Natural killer cell (primary cell): ENCODE data around the gene SGMS2. TPM values are rescaled to one million over a fixed set of nuclear protein-coding genes. Genes with fewer than 3 reads are reported as not detected.

Source experiments
- ATAC-seq, 3 donors: fragments of 150-1000 bp in 2 of 3; fragments of 200-7000 bp in 1 of 3; cut with Tn5 transposase; 1 replicate in 1 of 3; 2 replicates in 2 of 3; pipeline ENCODE4 v1.10.0; 2021; ENCODE audit warnings: mild to moderate bottlenecking in 2 of 3, moderate library complexity in 2 of 3
- DNase-seq, 2 donors: peaks; one replicate each; pipeline versions ENCODE4 v3.0.0 to v3.0.0-alpha.2; 2013 to 2021; ENCODE audit warnings: mixed read lengths in 1 of 2
- H3K27ac ChIP-seq: one replicate; pipeline ENCODE4 v1.5.1; 2013; ENCODE audit warnings: mild to moderate bottlenecking, low read length
- H3K27me3 ChIP-seq: one replicate; pipeline ENCODE4 v1.6.1; 2013; ENCODE audit warnings: low read length; ENCODE audit not compliant: control insufficient read depth, insufficient read depth
- H3K36me3 ChIP-seq: one replicate; pipeline ENCODE4 v1.6.1; 2013; ENCODE audit warnings: low read length; ENCODE audit not compliant: control insufficient read depth, insufficient read depth
- H3K4me1 ChIP-seq: one replicate; pipeline ENCODE4 v1.6.1; 2013; ENCODE audit warnings: low read length; ENCODE audit not compliant: control insufficient read depth, insufficient read depth
- H3K4me3 ChIP-seq: one replicate; pipeline ENCODE4 v1.5.1; 2013; ENCODE audit warnings: low read length
- H3K9me3 ChIP-seq: one replicate; pipeline ENCODE4 v1.6.1; 2013; ENCODE audit warnings: low read length; ENCODE audit not compliant: control insufficient read depth, insufficient read depth
- H3K27ac Mint-ChIP-seq, 2 donors: one replicate each; pipeline ENCODE4 v1.8.0; 2022; ENCODE audit warnings: mild to moderate bottlenecking in 2 of 2, mixed read lengths in 2 of 2, moderate library complexity in 1 of 2
- H3K27me3 Mint-ChIP-seq, 2 donors: one replicate each; pipeline ENCODE4 v1.8.0; 2022; ENCODE audit warnings: low read depth in 2 of 2, mixed read lengths in 2 of 2
- H3K36me3 Mint-ChIP-seq: one replicate; pipeline ENCODE4 v1.8.0; 2022; ENCODE audit warnings: mixed read lengths
- H3K4me1 Mint-ChIP-seq, 2 donors: one replicate each; pipeline ENCODE4 v1.8.0; 2022; ENCODE audit warnings: mixed read lengths in 2 of 2
- H3K4me3 Mint-ChIP-seq: one replicate; pipeline ENCODE4 v1.8.0; 2022; ENCODE audit warnings: mild to moderate bottlenecking, moderate library complexity, mixed read lengths
- H3K9me3 Mint-ChIP-seq, 2 donors: one replicate each; pipeline ENCODE4 v1.8.0; 2022; ENCODE audit warnings: mixed read lengths in 2 of 2
- CTCF ChIP-seq: fragments of 200-600 bp; IDR thresholded peaks from one replicate; pipeline ENCODE4 v1.8.0; 2022; ENCODE audit warnings: antibody characterized with exemption
- WGBS: methylation state at CpG from one replicate; pipeline ENCODE4 v1.1.7; 2013; ENCODE audit warnings: missing lambda C conversion rate; ENCODE audit not compliant: insufficient coverage; 5-methylcytosine and 5-hydroxymethylcytosine counted together
- intact Hi-C: fragments of 100-400 bp; cut with micrococcal nuclease; formaldehyde crosslinking; loops from one replicate; pipeline ENCODE4 v1.14.2; 2022
- total RNA-seq, 4 donors: library from RNA; stranded (reverse); fragments of 120-200 nt in 1 of 4; gene quantifications; one replicate each; pipeline versions ENCODE4 v1.2.3 to v1.2.4, GENCODE V29; 2013 to 2022

SGMS2 gene
- total RNA-seq, 3 donors from 2014 or later (not counting 1 experiment from before 2014, with no cell fraction given): 0.16 to 0.98 (median 0.54) TPM

GRCh38 chr4:107804956-107805355 lies 19.8 kb upstream of the SGMS2 start:
- H3K27me3 Mint-ChIP-seq: peaks cover 18 to 24% of the 10 kb centered on the region in 2 donors
- no peak overlapping the region for H3K4me3 Mint-ChIP-seq
- TF ChIP-seq CTCF: no peak
- Histone ChIP-seq H3K9me3 (no peaks in the 10 kb centered on the region), H3K4me1 (no peaks in the 10 kb centered on the region), H3K27ac (no peak overlapping the region), H3K36me3 (no peaks in the 10 kb centered on the region), H3K27me3 (peaks cover 2% of the 10 kb centered on the region), H3K4me3 (no peak overlapping the region)
- intact Hi-C loops: no loop called here
- ATAC-seq (no peak), DNase-seq (no peak)
- no peaks in the 10 kb centered on the region for H3K9me3 Mint-ChIP-seq
- WGBS: 84% methylated on average over 3 of the region's 3 CpGs
- H3K4me1 Mint-ChIP-seq: no peaks in the 10 kb centered on the region
- H3K36me3 Mint-ChIP-seq: no peaks in the 10 kb centered on the region
- no peak overlapping the region for H3K27ac Mint-ChIP-seq

GRCh38 chr4:107806196-107806595 lies 18.5 kb upstream of the SGMS2 start:
- Mint-ChIP-seq H3K27me3 (peaks cover 19 to 21% of the 10 kb centered on the region in 2 donors), H3K27ac (no peak overlapping the region), H3K4me1 (no peaks in the 10 kb centered on the region), H3K36me3 (no peaks in the 10 kb centered on the region), H3K9me3 (no peaks in the 10 kb centered on the region), H3K4me3 (no peak overlapping the region)
- Histone ChIP-seq H3K36me3 (no peaks in the 10 kb centered on the region), H3K27me3 (peaks cover 2% of the 10 kb centered on the region), H3K4me1 (no peaks in the 10 kb centered on the region), H3K27ac (no peak overlapping the region), H3K4me3 (no peak overlapping the region), H3K9me3 (no peaks in the 10 kb centered on the region)
- DNase-seq (no peak), ATAC-seq (no peak)
- intact Hi-C loops: no loop called here
- no peak for TF ChIP-seq CTCF
- no CpG with 5 or more reads among the region's 2 CpGs for WGBS

- no peak overlapping the region for H3K27ac ChIP-seq
- no peak overlapping the region for H3K4me3 Mint-ChIP-seq
- no peaks in the 10 kb centered on the region for H3K36me3 Mint-ChIP-seq
- no peak overlapping the region for H3K4me3 ChIP-seq
- ATAC-seq: no peak
- H3K9me3 Mint-ChIP-seq: no peaks in the 10 kb centered on the region
- peaks cover 14 to 19% of the 10 kb centered on the region in 2 donors for H3K27me3 Mint-ChIP-seq
- 93% methylated on average over 2 of the region's 4 CpGs for WGBS
- no peaks in the 10 kb centered on the region for H3K9me3 ChIP-seq
- H3K27ac Mint-ChIP-seq: no peak overlapping the region
- peaks cover 2% of the 10 kb centered on the region for H3K27me3 ChIP-seq
- intact Hi-C loops: no loop called here
- no peaks in the 10 kb centered on the region for H3K4me1 ChIP-seq
- DNase-seq: no peak
- TF ChIP-seq CTCF: no peak
- H3K36me3 ChIP-seq: no peaks in the 10 kb centered on the region
- no peaks in the 10 kb centered on the region for H3K4me1 Mint-ChIP-seq
Measured at GRCh38 chr4:107808572-107808971, 16.2 kb upstream of the SGMS2 start.

GRCh38 chr4:107809210-107809609 lies 15.5 kb upstream of the SGMS2 start:
- Histone ChIP-seq H3K27ac (no peak overlapping the region), H3K4me3 (no peak overlapping the region), H3K9me3 (no peaks in the 10 kb centered on the region), H3K4me1 (no peaks in the 10 kb centered on the region), H3K27me3 (peaks cover 2% of the 10 kb centered on the region), H3K36me3 (no peaks in the 10 kb centered on the region)
- Mint-ChIP-seq H3K36me3 (no peaks in the 10 kb centered on the region), H3K27me3 (peaks cover 11 to 13% of the 10 kb centered on the region in 2 donors), H3K4me3 (no peak overlapping the region), H3K27ac (no peak overlapping the region), H3K9me3 (no peaks in the 10 kb centered on the region), H3K4me1 (no peaks in the 10 kb centered on the region)
- no peak for TF ChIP-seq CTCF
- 89% methylated on average over 4 of the region's 4 CpGs for WGBS
- ATAC-seq (no peak), DNase-seq (no peak)
- intact Hi-C loops: no loop called here
